ENCODE measurements around the gene GPAT2. TPM values are rescaled to one million over a fixed set of nuclear protein-coding genes. Genes with fewer than 3 reads are reported as not detected.
"Not testable (repeated sequence)": the region's sequence is repeated elsewhere in the genome, so short reads cannot be mapped to it uniquely, and the experiment has no call there.

The GPAT2 gene
- total and polyA plus RNA-seq, 2 of the 4 experiments (the other 2 are of a cell fraction) = 0.36 to 0.53 TPM

GRCh38 chr2:96011129-96011455 is 23.6 kb downstream of the GPAT2 start:
- H3K27ac ChIP-seq (ENCODE audit: insufficient read depth, low read length); H3K4ac ChIP-seq (ENCODE audit: low read depth, low read length); H4K5ac ChIP-seq (ENCODE audit: low read depth, low read length); H3K9me1 ChIP-seq (ENCODE audit: insufficient read depth, low read length); dilution Hi-C loops (cut with HindIII; ENCODE audit: low sequenced_read_pairs, unreplicated experiment); H2AK5ac ChIP-seq (ENCODE audit: low read depth, low read length); H4K91ac ChIP-seq (ENCODE audit: insufficient read depth, low read depth, low read length); intact Hi-C loops (cut with micrococcal nuclease); H3K56ac ChIP-seq (ENCODE audit: extremely low read depth, insufficient read depth, low read length); H2AK9ac ChIP-seq (replicated peaks; ENCODE audit: low read depth, low read length, poor library complexity); H3K36me3 ChIP-seq (ENCODE audit: control insufficient read depth, insufficient read depth, low read length); H3K4me3 ChIP-seq (ENCODE audit: insufficient read depth, low read depth, low read length); H3K79me1 ChIP-seq (ENCODE audit: low read depth in 1 of 2, low read length in 2 of 2); H3K4me1 ChIP-seq (ENCODE audit: control insufficient read depth, insufficient read depth, low read length); H2BK5ac ChIP-seq (ENCODE audit: low read depth, low read length, poor library complexity, severe bottlenecking); H3K9ac ChIP-seq (ENCODE audit: low read depth, low read length); H4K20me1 ChIP-seq (ENCODE audit: insufficient read depth, low read length); CTCF ChIA-PET; H3K18ac ChIP-seq (ENCODE audit: low read depth, low read length); POLR2A ChIA-PET (ENCODE audit: unreplicated experiment); H4K8ac ChIP-seq (ENCODE audit: low read depth in 2 of 2, low read length in 2 of 2); H3K14ac ChIP-seq (replicated peaks; ENCODE audit: low read depth, low read length); H3K9me3 ChIP-seq (ENCODE audit: control insufficient read depth, insufficient read depth, low read length); H2BK20ac ChIP-seq (ENCODE audit: low read depth, low read length); H2BK120ac ChIP-seq (ENCODE audit: low read depth, low read length); H2BK15ac ChIP-seq (ENCODE audit: low read depth, low read length); BruUV-seq (replicated peaks); H3K23ac ChIP-seq (ENCODE audit: low read depth, low read length); H3K27me3 ChIP-seq (ENCODE audit: control insufficient read depth, insufficient read depth, low read length); H2AFZ ChIP-seq (replicated peaks; ENCODE audit: low read length, poor library complexity): not testable (repeated sequence)
- no CpG with 5 or more reads among the region's 4 CpGs for WGBS, 2 experiments (ENCODE audit: extremely low coverage in 2 of 2, insufficient read length in 1 of 2)
- in situ Hi-C loops (cut with MboI; ENCODE audit: low sequenced_read_pairs) = loop anchor here (25.0 kb wide), 4 partner anchors 101 to 501 kb away; partner anchors contain the start of genes ADRA2B, CIAO1, NEURL3 and TMEM127
- peak; percentile 18; the same call in 1 of the 2 replicates for ATAC-seq (ENCODE audit: low read depth)
- peak overlapping the region; percentile 19; the same call in 1 of the 2 replicates for H3K4me2 ChIP-seq (ENCODE audit: low read depth, low read length)
- DNase-seq = peak; percentile 6

DNA sequence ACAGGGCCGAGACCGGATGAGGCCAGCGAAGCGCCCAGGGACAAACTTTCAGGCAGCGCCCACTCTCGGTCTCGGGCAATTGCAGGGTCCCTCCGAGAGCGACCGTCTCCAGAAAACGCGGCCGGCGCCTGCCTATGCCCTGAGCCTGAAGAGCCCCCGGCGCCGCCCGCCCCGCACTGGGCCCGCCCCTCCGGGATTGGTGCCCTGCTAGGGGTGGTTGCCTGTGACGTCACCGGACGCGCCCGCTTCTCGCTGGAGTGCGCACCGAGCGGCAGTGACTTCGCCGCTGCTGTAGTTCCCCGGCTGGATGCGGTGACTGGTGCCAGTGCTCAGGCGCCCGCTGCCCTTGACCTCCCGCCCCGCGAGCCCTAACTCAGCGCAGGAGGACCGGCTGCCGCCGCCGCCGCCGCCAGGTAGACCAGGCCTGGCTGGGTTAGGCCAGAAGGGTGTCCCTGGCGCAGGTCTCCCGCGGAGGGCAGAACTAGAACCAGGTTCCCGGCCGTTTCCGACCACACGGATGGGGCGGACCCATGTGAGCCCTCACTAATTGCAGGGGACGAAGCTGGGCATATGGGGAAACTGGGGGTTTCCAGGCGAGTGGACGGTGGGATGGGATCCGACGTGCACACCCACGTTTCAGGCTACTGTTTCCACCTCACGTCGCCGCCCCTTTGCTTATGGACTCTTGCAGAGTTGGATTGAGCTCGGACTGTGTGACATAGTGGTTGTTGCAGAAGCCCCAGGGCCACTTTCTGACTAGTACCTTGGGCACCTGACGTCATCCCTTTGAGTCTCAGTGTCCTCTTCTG is 24.2 kb downstream of the GPAT2 start:
- H3K4me2 ChIP-seq (ENCODE audit: low read depth, low read length) = peak overlapping the region; percentile 45
- POLR2A ChIA-PET (ENCODE audit: unreplicated experiment); BruUV-seq (replicated peaks): not testable (repeated sequence)

More for the DNA sequence above, 24.2 kb downstream of the GPAT2 start:
- H3K79me1 ChIP-seq (ENCODE audit: low read depth in 1 of 2, low read length in 2 of 2); H2AK5ac ChIP-seq (ENCODE audit: low read depth, low read length); H4K91ac ChIP-seq (ENCODE audit: insufficient read depth, low read depth, low read length); H3K23ac ChIP-seq (ENCODE audit: low read depth, low read length); H3K36me3 ChIP-seq (ENCODE audit: control insufficient read depth, insufficient read depth, low read length); H2AK9ac ChIP-seq (replicated peaks; ENCODE audit: low read depth, low read length, poor library complexity); dilution Hi-C loops (cut with HindIII; ENCODE audit: low sequenced_read_pairs, unreplicated experiment); intact Hi-C loops (cut with micrococcal nuclease); H3K14ac ChIP-seq (replicated peaks; ENCODE audit: low read depth, low read length); H3K27me3 ChIP-seq (ENCODE audit: control insufficient read depth, insufficient read depth, low read length); H3K9me1 ChIP-seq (ENCODE audit: insufficient read depth, low read length); H3K27ac ChIP-seq (ENCODE audit: insufficient read depth, low read length); H3K4me1 ChIP-seq (ENCODE audit: control insufficient read depth, insufficient read depth, low read length); CTCF ChIA-PET; H3K4ac ChIP-seq (ENCODE audit: low read depth, low read length); H3K18ac ChIP-seq (ENCODE audit: low read depth, low read length); H2BK5ac ChIP-seq (ENCODE audit: low read depth, low read length, poor library complexity, severe bottlenecking); H4K5ac ChIP-seq (ENCODE audit: low read depth, low read length); H2BK15ac ChIP-seq (ENCODE audit: low read depth, low read length); H4K20me1 ChIP-seq (ENCODE audit: insufficient read depth, low read length); H3K56ac ChIP-seq (ENCODE audit: extremely low read depth, insufficient read depth, low read length); H2AFZ ChIP-seq (replicated peaks; ENCODE audit: low read length, poor library complexity); H2BK120ac ChIP-seq (ENCODE audit: low read depth, low read length); H2BK20ac ChIP-seq (ENCODE audit: low read depth, low read length); H3K9me3 ChIP-seq (ENCODE audit: control insufficient read depth, insufficient read depth, low read length): not testable (repeated sequence)
- peak overlapping the region in 1 of 2 experiments; percentile 49; a peak in 1 of 4 replicates for H4K8ac ChIP-seq (ENCODE audit: low read depth in 2 of 2, low read length in 2 of 2)
- in situ Hi-C loops (cut with MboI; ENCODE audit: low sequenced_read_pairs) = loop anchor here (25.0 kb wide), 4 partner anchors 102 to 502 kb away; partner anchors contain the start of genes ADRA2B, CIAO1, NEURL3 and TMEM127
- H3K4me3 ChIP-seq (ENCODE audit: insufficient read depth, low read depth, low read length) = peak overlapping the region; percentile 55
- DNase-seq = peak; percentile 68
- 0 out of 2 replicates have a peak overlapping the region, but pooled peaks have one; percentile 35 for H3K9ac ChIP-seq (ENCODE audit: low read depth, low read length)
- 0% methylated on average over 9 of the region's 65 CpGs; no CpG with 5 or more reads in 1 of the 2 experiments for WGBS, 2 experiments (ENCODE audit: extremely low coverage in 2 of 2, insufficient read length in 1 of 2)
- peak; percentile 100 for ATAC-seq (ENCODE audit: low read depth)

All from IMR-90 (cell line).